ENCODE data around the gene DPP10.

The DPP10 gene

DNA sequence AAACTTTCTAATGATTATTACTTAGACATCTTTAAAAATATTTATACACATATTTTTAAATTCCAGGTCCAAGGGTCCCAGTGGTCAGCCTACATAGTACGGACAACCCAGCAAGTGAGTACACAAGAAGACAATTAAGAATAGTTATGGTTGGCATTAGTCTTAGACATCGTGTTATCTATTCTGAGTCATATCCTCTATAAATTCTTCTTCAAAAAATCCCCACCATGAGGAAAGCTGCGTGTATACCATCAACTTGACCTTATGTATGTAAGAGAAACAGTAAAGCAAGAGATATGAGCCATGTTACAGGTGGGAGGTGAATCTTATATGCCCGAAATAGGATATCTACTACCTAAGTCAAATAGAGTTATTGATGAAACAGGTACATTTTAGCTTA lies 1339.8 kb downstream of the DPP10 start:
- no peak overlapping the region for H3K4me2 ChIP-seq (ENCODE audit: low read length)

GRCh38 chr2:115796078-115796477 lies 1353.6 kb downstream of the DPP10 start:
- no peak for TF ChIP-seq CTCF (IDR thresholded peaks at IDR 0.05; ENCODE audit: low read length)
- no peaks in the 10 kb centered on the region for H3K36me3 ChIP-seq (ENCODE audit: insufficient read depth, low read length)
- H3K4me2 ChIP-seq (ENCODE audit: low read length): no peak overlapping the region
- no peaks in the 10 kb centered on the region for H3F3A ChIP-seq (ENCODE audit: insufficient read depth, low read length)
- no peak overlapping the region for H3K4me3 ChIP-seq (ENCODE audit: low read depth, low read length, poor library complexity, severe bottlenecking)
- H3K27ac ChIP-seq (ENCODE audit: low read depth, low read length, poor library complexity, severe bottlenecking): no peak overlapping the region
- no peaks in the 10 kb centered on the region for H3K27me3 ChIP-seq (ENCODE audit: insufficient read depth, low read length)
- no peak overlapping the region for H2AFZ ChIP-seq (ENCODE audit: low read length)
- no peaks in the 10 kb centered on the region for H3K9me2 ChIP-seq (ENCODE audit: low read depth, low read length)
- no peaks in the 10 kb centered on the region for H4K20me1 ChIP-seq (ENCODE audit: insufficient read depth, low read length)
- no peaks in the 10 kb centered on the region for H3K4me1 ChIP-seq (ENCODE audit: insufficient read depth, low read length, severe bottlenecking)
- no peaks in the 10 kb centered on the region for H3K9me3 ChIP-seq (ENCODE audit: low read length)
- H3K9ac ChIP-seq (ENCODE audit: low read length): no peak overlapping the region
- H3K79me2 ChIP-seq (ENCODE audit: insufficient read depth, low read length): no peaks in the 10 kb centered on the region

More for the DNA sequence above, 1339.8 kb downstream of the DPP10 start:
- H3K9ac ChIP-seq (ENCODE audit: low read length): no peak overlapping the region
- no peaks in the 10 kb centered on the region for H3K27me3 ChIP-seq (ENCODE audit: insufficient read depth, low read length)
- H3K79me2 ChIP-seq (ENCODE audit: insufficient read depth, low read length): no peaks in the 10 kb centered on the region
- no peaks in the 10 kb centered on the region for H3K9me2 ChIP-seq (ENCODE audit: low read depth, low read length)
- no peak overlapping the region for H2AFZ ChIP-seq (ENCODE audit: low read length)
- no peak for TF ChIP-seq EZH2 (IDR thresholded peaks at IDR 0.05; ENCODE audit: borderline replicate concordance, low read length)
- no peak for TF ChIP-seq CTCF (IDR thresholded peaks at IDR 0.05; ENCODE audit: low read length)
- no peak overlapping the region for H3K4me3 ChIP-seq (ENCODE audit: low read depth, low read length, poor library complexity, severe bottlenecking)
- H3K9me3 ChIP-seq (ENCODE audit: low read length): no peaks in the 10 kb centered on the region
- H3K27ac ChIP-seq (ENCODE audit: low read depth, low read length, poor library complexity, severe bottlenecking): no peak overlapping the region
- H3F3A ChIP-seq (ENCODE audit: insufficient read depth, low read length): no peaks in the 10 kb centered on the region
- no peaks in the 10 kb centered on the region for H3K4me1 ChIP-seq (ENCODE audit: insufficient read depth, low read length, severe bottlenecking)
- H4K20me1 ChIP-seq (ENCODE audit: insufficient read depth, low read length): no peaks in the 10 kb centered on the region
- no peaks in the 10 kb centered on the region for H3K36me3 ChIP-seq (ENCODE audit: insufficient read depth, low read length)

- TF ChIP-seq CTCF (IDR thresholded peaks at IDR 0.05; ENCODE audit: low read length) (no peak), EZH2 (IDR thresholded peaks at IDR 0.05; ENCODE audit: borderline replicate concordance, low read length) (no peak)
- Histone ChIP-seq H3K4me2 (ENCODE audit: low read length) (no peak overlapping the region), H2AFZ (ENCODE audit: low read length) (no peak overlapping the region), H3K9me3 (ENCODE audit: low read length) (no peaks in the 10 kb centered on the region), H3K27me3 (ENCODE audit: insufficient read depth, low read length) (no peaks in the 10 kb centered on the region), H3F3A (ENCODE audit: insufficient read depth, low read length) (no peaks in the 10 kb centered on the region), H3K4me3 (ENCODE audit: low read depth, low read length, poor library complexity, severe bottlenecking) (no peak overlapping the region), H4K20me1 (ENCODE audit: insufficient read depth, low read length) (no peaks in the 10 kb centered on the region), H3K36me3 (ENCODE audit: insufficient read depth, low read length) (no peaks in the 10 kb centered on the region), H3K9ac (ENCODE audit: low read length) (no peak overlapping the region), H3K27ac (ENCODE audit: low read depth, low read length, poor library complexity, severe bottlenecking) (no peak overlapping the region), H3K79me2 (ENCODE audit: insufficient read depth, low read length) (no peaks in the 10 kb centered on the region), H3K9me2 (ENCODE audit: low read depth, low read length) (no peaks in the 10 kb centered on the region), H3K4me1 (ENCODE audit: insufficient read depth, low read length, severe bottlenecking) (no peaks in the 10 kb centered on the region)
Measured at GRCh38 chr2:115807276-115807675, 1364.8 kb downstream of the DPP10 start.

All from OCI-LY1 (cell line).